GM20000 (cell line): Measurements from ENCODE around the gene KAZN.

Experiments used
- DNase-seq: peaks from one replicate; pipeline ENCODE4 v3.0.0; 2012; ENCODE audit warnings: low spot score
- CTCF ChIP-seq: IDR thresholded peaks from 2 replicates; pipeline ENCODE4 v1.5.1; 2012; ENCODE audit warnings: mild to moderate bottlenecking, control low read depth; ENCODE audit errors: extremely low read depth, missing control alignments

KAZN gene

GRCh38 chr1:14590411-14591180 is 7.9 kb upstream of the KAZN start:
- DNase-seq, result no peak
- TF ChIP-seq CTCF, result no peak

- DNase-seq, result no peak
- TF ChIP-seq CTCF, result no peak
These were observed 6.9 kb upstream of the KAZN start for GRCh38 chr1:14591600-14591999.

GRCh38 chr1:14592004-14592631 is 6.4 kb upstream of the KAZN start:
- no peak for DNase-seq
- no peak for TF ChIP-seq CTCF

- no peak for DNase-seq
These were observed 5.2 kb upstream of the KAZN start for GRCh38 chr1:14593302-14593701.

GRCh38 chr1:14594045-14594444 is 4.4 kb upstream of the KAZN start:
- DNase-seq, result no peak
- no peak for TF ChIP-seq CTCF

More at GRCh38 chr1:14593302-14593701, 5.2 kb upstream of the KAZN start:
- TF ChIP-seq CTCF, result no peak

- DNase-seq, result no peak
- TF ChIP-seq CTCF, result no peak
These were observed 1.9 kb upstream of the KAZN start for GRCh38 chr1:14596591-14596990.

- no peak for TF ChIP-seq CTCF
- DNase-seq, result no peak
These were observed 1.0 kb upstream of the KAZN start for GRCh38 chr1:14597343-14598006.
